ENCODE measurements around the gene SCYGR6.
"Not testable (repeated sequence)": the region's sequence is repeated elsewhere in the genome, so short reads cannot be mapped to it uniquely, and the experiment has no call there.

Gene SCYGR6, protein sequence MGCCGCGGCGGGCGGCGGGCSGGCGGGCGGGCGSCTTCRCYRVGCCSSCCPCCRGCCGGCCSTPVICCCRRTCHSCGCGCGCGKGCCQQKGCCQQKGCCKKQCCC

GRCh38 chr2:227724394-227725039 is at the start of gene SCYGR6:
SCYGR6 (minus strand) TSS chr2:227724757; CDS start chr2:227724757, 0 bp downstream.
- in situ Hi-C loops (cut with HindIII; ENCODE audit: low sequenced_read_pairs): no loop called here

- in situ Hi-C loops (cut with HindIII; ENCODE audit: low sequenced_read_pairs): loop anchor here (5.0 kb wide), 1 partner anchor 78 kb away; no protein-coding TSS in a partner anchor
Measured at GRCh38 chr2:227774011-227774624, 49.6 kb upstream of the SCYGR6 start.

- in situ Hi-C loops (cut with HindIII; ENCODE audit: low sequenced_read_pairs): loop anchor here (5.0 kb wide), 1 partner anchor 79 kb away; no protein-coding TSS in a partner anchor
Measured at GRCh38 chr2:227772932-227773331, 48.4 kb upstream of the SCYGR6 start.

DNA sequence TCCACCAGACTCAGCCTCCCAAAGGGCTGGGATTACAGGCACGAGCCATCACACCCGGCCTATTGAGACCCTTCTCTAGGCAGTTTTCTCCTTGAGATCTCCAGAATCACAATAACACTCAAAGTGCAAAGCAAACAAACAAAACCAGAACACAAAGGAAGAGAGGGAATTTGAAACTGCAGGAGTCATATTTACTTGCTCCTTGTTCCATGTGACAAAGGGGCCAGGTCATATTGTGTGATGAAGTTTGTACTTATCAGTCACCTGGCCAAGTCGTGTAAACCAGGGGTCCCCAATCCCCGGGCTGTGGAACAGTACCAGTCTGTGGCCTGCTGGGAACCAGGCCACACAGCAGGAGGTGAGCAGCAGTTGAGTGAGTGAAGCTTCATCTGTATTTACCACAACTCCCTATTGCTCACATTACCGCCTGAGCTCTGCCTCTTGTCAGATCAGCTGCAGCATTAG is 47.7 kb upstream of the SCYGR6 start:
- in situ Hi-C loops (cut with HindIII; ENCODE audit: low sequenced_read_pairs): loop anchor here (5.0 kb wide), 1 partner anchor 80 kb away; no protein-coding TSS in a partner anchor

GRCh38 chr2:227767830-227768229 is 43.3 kb upstream of the SCYGR6 start:
- in situ Hi-C loops (cut with HindIII; ENCODE audit: low sequenced_read_pairs): no loop called here

GRCh38 chr2:227766373-227766883 is 41.9 kb upstream of the SCYGR6 start:
- in situ Hi-C loops (cut with HindIII; ENCODE audit: low sequenced_read_pairs): no loop called here

GRCh38 chr2:227765788-227766372 is 41.3 kb upstream of the SCYGR6 start:
- in situ Hi-C loops (cut with HindIII; ENCODE audit: low sequenced_read_pairs): no loop called here

GRCh38 chr2:227761740-227762476 is 37.4 kb upstream of the SCYGR6 start:
- in situ Hi-C loops (cut with HindIII; ENCODE audit: low sequenced_read_pairs): no loop called here

GRCh38 chr2:227759411-227760118 is 35.0 kb upstream of the SCYGR6 start:
- in situ Hi-C loops (cut with HindIII; ENCODE audit: low sequenced_read_pairs): no loop called here

- in situ Hi-C loops (cut with HindIII; ENCODE audit: low sequenced_read_pairs): not testable (repeated sequence)
Measured at GRCh38 chr2:227756261-227756660, 31.7 kb upstream of the SCYGR6 start.

- in situ Hi-C loops (cut with HindIII; ENCODE audit: low sequenced_read_pairs): no loop called here
Measured at GRCh38 chr2:227748079-227748478, 23.5 kb upstream of the SCYGR6 start.

GRCh38 chr2:227745594-227745993 is 21.0 kb upstream of the SCYGR6 start, which contains the start of gene SCYGR8:
SCYGR8 (plus strand) TSS chr2:227745894; CDS start chr2:227745894, 0 bp downstream.
- in situ Hi-C loops (cut with HindIII; ENCODE audit: low sequenced_read_pairs): no loop called here

DNA sequence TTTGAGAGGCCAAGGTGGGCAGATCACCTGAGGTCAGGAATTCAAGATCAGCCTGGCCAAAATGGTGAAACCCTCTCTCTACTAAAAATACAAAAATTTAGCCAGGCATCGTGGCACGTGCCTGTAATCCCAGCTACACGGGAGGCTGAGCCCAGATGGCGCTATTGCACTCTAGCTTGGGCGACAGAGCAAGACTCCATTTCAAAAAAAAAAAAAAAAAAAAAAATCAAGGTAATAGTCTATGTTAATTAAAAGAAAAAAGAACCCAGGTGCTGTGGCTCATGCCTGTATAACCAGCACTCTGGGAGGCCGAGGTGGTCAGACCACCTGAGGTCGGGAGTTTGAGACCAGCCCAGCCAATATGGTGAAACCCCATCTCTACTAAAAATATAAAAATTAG is 16.1 kb upstream of the SCYGR6 start:
- in situ Hi-C loops (cut with HindIII; ENCODE audit: low sequenced_read_pairs): not testable (repeated sequence)

GRCh38 chr2:227739351-227739750 is 14.8 kb upstream of the SCYGR6 start:
- in situ Hi-C loops (cut with HindIII; ENCODE audit: low sequenced_read_pairs): loop anchor here (5.0 kb wide), 1 partner anchor 43 kb away; no protein-coding TSS in a partner anchor

GRCh38 chr2:227728035-227728434 is 3.5 kb upstream of the SCYGR6 start, which contains the start of gene SCYGR7:
SCYGR7 (plus strand) TSS chr2:227728335; CDS start chr2:227728335, 0 bp downstream.
- in situ Hi-C loops (cut with HindIII; ENCODE audit: low sequenced_read_pairs): no loop called here

DNA sequence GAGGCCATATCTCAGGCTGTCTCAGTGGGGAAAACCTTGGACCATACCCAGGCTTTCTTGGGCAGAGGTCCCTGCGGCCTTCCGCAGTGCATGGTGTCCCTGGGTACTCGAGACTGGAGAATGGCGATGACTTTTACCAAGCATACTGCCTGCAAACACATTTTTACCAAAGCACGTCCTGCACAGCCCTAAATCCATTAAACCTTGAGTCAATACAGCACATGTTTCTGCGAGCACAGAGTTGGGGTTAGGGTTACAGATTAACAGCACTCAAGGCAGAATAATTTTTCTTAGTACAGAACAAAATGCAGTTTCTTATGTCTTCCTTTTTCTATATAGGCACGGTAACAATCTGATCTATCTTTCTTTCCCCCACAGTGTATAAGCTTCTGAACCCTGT is 1.7 kb downstream of the SCYGR6 start:
- in situ Hi-C loops (cut with HindIII; ENCODE audit: low sequenced_read_pairs): not testable (repeated sequence)

DNA sequence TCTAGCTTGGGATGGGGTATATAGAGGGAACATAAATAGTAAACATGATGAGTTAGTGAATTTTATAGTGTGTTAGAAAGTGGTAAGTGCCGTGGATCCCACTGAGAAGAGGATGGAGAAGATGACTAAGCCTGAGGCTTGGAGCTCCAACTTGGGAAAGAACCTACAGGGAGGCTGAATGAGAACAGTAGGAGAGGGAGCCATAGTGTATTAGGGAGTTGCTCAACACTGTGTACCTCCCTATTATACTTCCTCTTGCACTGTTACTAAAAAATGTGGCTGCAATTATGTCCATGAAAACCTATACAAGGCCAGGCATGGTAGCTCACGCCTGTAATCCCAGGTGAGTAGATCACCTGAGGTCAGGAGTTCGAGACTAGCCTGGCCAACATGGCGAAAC is 3.9 kb downstream of the SCYGR6 start:
- in situ Hi-C loops (cut with HindIII; ENCODE audit: low sequenced_read_pairs): no loop called here

DNA sequence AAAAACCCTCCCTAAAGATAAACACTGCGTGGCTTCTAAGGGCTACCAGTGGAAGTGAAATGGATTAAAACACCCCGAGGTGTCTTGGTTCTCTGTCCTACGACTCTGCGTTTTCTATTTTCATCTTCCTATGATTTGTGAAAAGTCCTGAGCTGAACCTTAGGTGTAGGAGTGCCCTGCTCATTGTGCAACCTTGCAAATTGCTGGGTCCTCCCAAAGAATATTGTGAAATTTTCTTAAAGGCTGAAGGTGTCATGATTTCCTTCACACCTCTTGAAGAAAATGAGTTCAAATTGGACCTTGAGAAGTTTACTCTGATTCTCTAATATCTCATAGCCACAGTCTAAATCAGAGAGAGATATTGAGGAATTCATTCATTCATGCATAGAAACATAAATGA is 4.9 kb downstream of the SCYGR6 start:
- in situ Hi-C loops (cut with HindIII; ENCODE audit: low sequenced_read_pairs): loop anchor here (5.0 kb wide), 1 partner anchor 107 kb away; the partner anchor contains the start of gene SCYGR3

DNA sequence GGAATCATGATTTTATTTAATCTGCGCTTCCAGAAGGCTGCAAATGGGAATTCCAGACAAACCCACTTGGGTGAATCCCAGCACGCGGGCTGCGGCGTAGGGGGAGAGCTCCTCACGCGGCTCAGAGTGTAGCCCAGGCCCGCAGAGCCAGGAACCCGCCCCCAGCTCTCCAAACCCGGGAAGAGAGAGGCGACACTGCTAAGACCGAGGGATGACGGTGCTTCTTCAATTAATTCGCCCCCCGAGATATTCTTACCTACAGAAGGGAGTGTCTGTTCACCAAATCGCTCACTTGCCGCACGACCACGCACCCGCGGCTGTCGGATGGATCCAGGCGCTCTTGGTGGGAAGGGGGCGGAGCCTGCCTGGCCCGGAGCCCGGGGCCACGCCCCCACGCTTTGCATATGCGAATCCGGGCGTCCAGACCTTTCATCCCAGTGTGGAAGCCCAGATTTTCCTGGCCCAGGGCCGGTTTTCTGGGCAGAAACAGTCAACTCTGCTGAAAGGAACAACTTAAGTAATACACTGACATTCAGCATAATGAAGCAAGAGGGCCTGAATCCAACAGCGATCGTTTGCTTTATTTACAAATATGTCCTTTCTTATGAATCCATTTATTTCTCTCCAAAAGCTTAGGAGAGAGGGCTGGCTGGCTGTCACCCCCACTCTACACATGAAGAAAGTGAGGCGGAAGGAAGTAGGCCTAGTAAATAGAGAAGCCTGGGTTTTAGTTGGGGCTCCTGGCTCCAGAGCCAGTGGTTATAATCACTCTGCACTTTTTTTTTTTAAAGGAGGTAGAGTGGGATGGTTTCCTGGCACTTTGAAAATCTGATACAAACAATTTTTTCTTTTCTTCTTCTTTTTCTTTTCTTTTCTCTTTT is 6.6 kb downstream of the SCYGR6 start, which contains the start of gene SLC19A3:
Gene SLC19A3 (minus strand): TSS at position 342 of the 881 bp plus-strand sequence. CDS start 15,710 bp downstream, outside the sequence.
- in situ Hi-C loops (cut with HindIII; ENCODE audit: low sequenced_read_pairs): loop anchor here (5.0 kb wide), 1 partner anchor 106 kb away; the partner anchor contains the start of gene SCYGR3
